Calu3 (cell line): Measurements from ENCODE around the gene PRODH2. TPM values are rescaled to one million over a fixed set of nuclear protein-coding genes. Genes with fewer than 3 reads are reported as not detected.
"Not testable (repeated sequence)": the region's sequence is repeated elsewhere in the genome, so short reads cannot be mapped to it uniquely, and the experiment has no call there.

Source experiments
- BruUV-seq: library from RNA; stranded (reverse); fragments of 400-500 nt; replicated peaks from 2 replicates; lab custom pipeline; 2021; lab: Mats Ljungman, UMichigan
- CTCF ChIA-PET: fragments of 300-600 bp; sonication (Branson Sonifier 250); formaldehyde crosslinking; loops from one replicate; lab custom pipeline; 2022; ENCODE audit warnings: antibody characterized with exemption; lab: Charles Lee
- DNase-seq: peaks from one replicate; pipeline ENCODE4 v3.0.0; 2022
- H3K27ac Mint-ChIP-seq: one replicate; pipeline ENCODE4 v1.8.0; 2022; ENCODE audit warnings: mixed read lengths; ENCODE audit not compliant: unreplicated experiment
- H3K27me3 Mint-ChIP-seq: one replicate; pipeline ENCODE4 v1.8.0; 2022; ENCODE audit warnings: mixed read lengths; ENCODE audit not compliant: unreplicated experiment
- H3K36me3 Mint-ChIP-seq: one replicate; pipeline ENCODE4 v1.8.0; 2022; ENCODE audit warnings: mild to moderate bottlenecking, moderate library complexity, mixed read lengths; ENCODE audit not compliant: insufficient read depth, unreplicated experiment
- H3K4me1 Mint-ChIP-seq: one replicate; pipeline ENCODE4 v1.8.0; 2022; ENCODE audit warnings: mild to moderate bottlenecking, low read depth, mixed read lengths; ENCODE audit not compliant: unreplicated experiment
- H3K4me3 Mint-ChIP-seq: one replicate; pipeline ENCODE4 v1.8.0; 2022; ENCODE audit warnings: mild to moderate bottlenecking, low read depth, moderate library complexity, mixed read lengths; ENCODE audit not compliant: unreplicated experiment
- H3K9me3 Mint-ChIP-seq: one replicate; pipeline ENCODE4 v1.8.0; 2022; ENCODE audit warnings: low read depth, mixed read lengths; ENCODE audit not compliant: unreplicated experiment
- intact Hi-C: fragments of 100-400 bp; cut with micrococcal nuclease; formaldehyde crosslinking; loops from one replicate; pipeline ENCODE4 v1.10.0; 2022; ENCODE audit not compliant: unreplicated experiment
- total RNA-seq: library from RNA; stranded (reverse); gene quantifications from 2 replicates; pipeline ENCODE4 v1.2.3, GENCODE V29; 2022
- TF ChIP-seq, protein P1 (sequence below): fragments of 200-600 bp; IDR thresholded peaks from one replicate; pipeline ENCODE4 v1.8.0; 2022; ENCODE audit warnings: antibody characterized with exemption; ENCODE audit not compliant: unreplicated experiment

The PRODH2 gene
- total RNA-seq, 1 experiment from 2014 or later = not detected

DNA sequence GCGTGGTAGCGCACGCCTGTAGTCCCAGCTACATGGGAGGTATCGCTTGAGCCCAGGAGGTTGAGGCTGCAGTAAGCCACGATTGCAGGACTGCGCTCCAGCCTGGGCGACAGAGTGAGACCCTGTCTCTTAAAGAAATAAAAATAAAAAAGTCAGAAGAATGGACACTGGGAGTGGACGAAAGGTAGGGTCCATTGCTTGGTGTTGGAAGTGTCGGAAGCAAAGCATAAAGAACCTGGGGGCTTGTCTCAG lies 37.7 kb downstream of the PRODH2 start:
- no peaks in the 10 kb centered on the region for H3K9me3 Mint-ChIP-seq
- intact Hi-C loops = no loop called here

GRCh38 chr19:35774274-35775045 lies 38.2 kb downstream of the PRODH2 start:
- Mint-ChIP-seq H3K4me1 (peaks cover 13% of the 10 kb centered on the region), H3K27me3 (no peaks in the 10 kb centered on the region), H3K27ac (peak overlapping the region; percentile 55), H3K36me3 (peaks cover 21% of the 10 kb centered on the region), H3K9me3 (no peaks in the 10 kb centered on the region), H3K4me3 (peak overlapping the region; percentile 69)
- no TSS peak for BruUV-seq
- DNase-seq = no peak
- intact Hi-C loops = no loop called here
- TF ChIP-seq, protein P1, sequence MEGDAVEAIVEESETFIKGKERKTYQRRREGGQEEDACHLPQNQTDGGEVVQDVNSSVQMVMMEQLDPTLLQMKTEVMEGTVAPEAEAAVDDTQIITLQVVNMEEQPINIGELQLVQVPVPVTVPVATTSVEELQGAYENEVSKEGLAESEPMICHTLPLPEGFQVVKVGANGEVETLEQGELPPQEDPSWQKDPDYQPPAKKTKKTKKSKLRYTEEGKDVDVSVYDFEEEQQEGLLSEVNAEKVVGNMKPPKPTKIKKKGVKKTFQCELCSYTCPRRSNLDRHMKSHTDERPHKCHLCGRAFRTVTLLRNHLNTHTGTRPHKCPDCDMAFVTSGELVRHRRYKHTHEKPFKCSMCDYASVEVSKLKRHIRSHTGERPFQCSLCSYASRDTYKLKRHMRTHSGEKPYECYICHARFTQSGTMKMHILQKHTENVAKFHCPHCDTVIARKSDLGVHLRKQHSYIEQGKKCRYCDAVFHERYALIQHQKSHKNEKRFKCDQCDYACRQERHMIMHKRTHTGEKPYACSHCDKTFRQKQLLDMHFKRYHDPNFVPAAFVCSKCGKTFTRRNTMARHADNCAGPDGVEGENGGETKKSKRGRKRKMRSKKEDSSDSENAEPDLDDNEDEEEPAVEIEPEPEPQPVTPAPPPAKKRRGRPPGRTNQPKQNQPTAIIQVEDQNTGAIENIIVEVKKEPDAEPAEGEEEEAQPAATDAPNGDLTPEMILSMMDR = no peak
- CTCF ChIA-PET = interaction anchor here (0.6 to 0.8 kb wide), 3 partner anchors 16 to 763 kb away, joined by 3 to 5 read pairs (median 4); no protein-coding TSS in a partner anchor

More for the DNA sequence above, 37.7 kb downstream of the PRODH2 start:
- Mint-ChIP-seq H3K27ac (peak overlapping the region; percentile 55), H3K27me3 (no peaks in the 10 kb centered on the region), H3K36me3 (peaks cover 16% of the 10 kb centered on the region), H3K4me1 (peaks cover 13% of the 10 kb centered on the region), H3K4me3 (peak overlapping the region; percentile 69)
- DNase-seq = no peak
- BruUV-seq = no TSS peak
- CTCF ChIA-PET = no interaction called here
- TF ChIP-seq, protein P1 = no peak

DNA sequence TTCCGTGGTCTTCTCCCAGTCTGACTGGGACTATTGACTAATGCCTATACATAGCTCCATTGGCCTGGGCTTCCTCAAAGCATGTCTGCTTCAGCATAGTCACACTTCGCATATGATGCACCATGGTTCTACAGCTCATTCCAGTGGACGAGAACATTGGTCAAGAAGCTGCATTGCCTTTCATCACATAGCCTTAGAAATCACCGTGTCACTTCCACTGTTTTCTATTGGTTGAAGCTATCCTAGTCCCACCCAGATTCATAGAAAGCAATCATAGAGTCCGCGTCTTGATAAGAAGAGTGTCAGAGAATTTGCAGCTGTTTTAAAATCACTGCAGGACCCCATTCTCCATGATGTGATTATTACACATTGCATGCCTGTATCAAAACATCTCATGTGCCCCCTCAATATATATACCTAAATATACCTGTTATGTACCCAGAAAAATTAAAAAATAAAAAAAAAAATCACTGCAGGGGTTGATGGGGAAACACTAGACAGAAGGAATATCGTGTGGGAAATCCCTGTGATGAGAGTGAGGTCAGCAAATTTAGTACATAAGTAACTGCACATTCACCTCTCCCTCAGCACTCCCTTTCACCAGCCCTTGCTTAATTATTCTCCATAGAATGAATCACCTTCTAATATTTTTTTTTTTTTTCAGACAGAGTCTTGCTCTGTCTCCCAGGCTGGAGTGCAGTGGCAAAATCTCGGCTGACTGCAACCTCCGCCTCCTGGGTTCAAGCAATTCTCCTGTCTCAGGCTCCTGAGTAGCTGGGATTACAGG lies 39.4 kb downstream of the PRODH2 start:
- no peak for DNase-seq
- Mint-ChIP-seq H3K27me3 (no peaks in the 10 kb centered on the region), H3K36me3 (peaks cover 29% of the 10 kb centered on the region), H3K4me1 (peaks cover 13% of the 10 kb centered on the region), H3K27ac (no peak overlapping the region), H3K9me3 (no peaks in the 10 kb centered on the region), H3K4me3 (no peak overlapping the region)
- TF ChIP-seq, protein P1 = no peak
- no TSS peak for BruUV-seq
- CTCF ChIA-PET = interaction anchor here (1.2 to 1.3 kb wide), 2 partner anchors 46 to 109 kb away, joined by 5 to 6 read pairs; no protein-coding TSS in a partner anchor
- intact Hi-C loops = no loop called here

DNA sequence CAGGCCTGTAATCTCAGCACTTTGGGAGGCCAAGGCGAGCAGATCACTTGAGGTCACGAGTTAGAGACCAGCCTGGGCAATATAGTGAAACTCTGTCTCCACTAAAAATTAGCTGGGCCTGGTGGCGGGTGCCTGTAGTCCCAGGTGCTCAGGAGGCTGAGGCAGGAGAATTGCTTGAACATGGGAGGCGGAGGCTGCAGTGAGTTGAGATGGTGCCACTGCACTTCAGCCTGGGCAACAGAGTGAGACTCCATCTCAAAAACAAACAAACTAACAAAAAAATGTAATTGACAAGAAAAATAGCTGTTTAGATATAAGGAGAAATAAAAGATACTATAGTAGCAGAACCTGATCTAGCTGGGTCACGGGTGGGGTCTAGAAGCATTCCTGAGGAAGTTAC lies 40.3 kb downstream of the PRODH2 start:
- H3K27me3 Mint-ChIP-seq, H3K4me3 Mint-ChIP-seq, DNase-seq, BruUV-seq, H3K9me3 Mint-ChIP-seq, H3K27ac Mint-ChIP-seq, intact Hi-C loops: not testable (repeated sequence)
- Mint-ChIP-seq H3K36me3 (peaks cover 35% of the 10 kb centered on the region), H3K4me1 (peaks cover 13% of the 10 kb centered on the region)
- CTCF ChIA-PET = interaction anchor here (1.3 kb wide), 1 partner anchor 47 kb away, joined by 6 read pairs; no protein-coding TSS in a partner anchor
